Large intestine (tissue), 3 donors: ENCODE measurements around the gene KYNU. TPM values are rescaled to one million over a fixed set of nuclear protein-coding genes. Genes with fewer than 3 reads are reported as not detected.
"Not testable (repeated sequence)": the region's sequence is repeated elsewhere in the genome, so short reads cannot be mapped to it uniquely, and the experiment has no call there.

Experiments used
- DNase-seq, 2 donors: peaks; one replicate each; pipeline versions ENCODE4 v3.0.0 to v3.0.0-alpha.2; 2013
- H3K27ac ChIP-seq: one replicate; pipeline ENCODE4 v1.5.1; 2013; ENCODE audit warnings: low read length
- H3K27me3 ChIP-seq: 2 replicates; pipeline ENCODE4 v1.6.1; 2013; ENCODE audit warnings: low read length; ENCODE audit not compliant: control insufficient read depth, insufficient read depth
- H3K36me3 ChIP-seq: 2 replicates; pipeline ENCODE4 v1.6.1; 2013; ENCODE audit warnings: low read length; ENCODE audit not compliant: control insufficient read depth, insufficient read depth
- H3K4me1 ChIP-seq: one replicate; pipeline ENCODE4 v1.6.1; 2013; ENCODE audit warnings: low read length; ENCODE audit not compliant: control insufficient read depth, insufficient read depth
- H3K4me3 ChIP-seq: one replicate; pipeline ENCODE4 v1.5.1; 2013; ENCODE audit warnings: low read length
- H3K9me3 ChIP-seq: one replicate; pipeline ENCODE4 v1.6.1; 2013; ENCODE audit warnings: mild to moderate bottlenecking, low read depth, low read length, moderate library complexity; ENCODE audit not compliant: control insufficient read depth
- WGBS: methylation state at CpG from one replicate; pipeline ENCODE4 v1.1.5; 2013; ENCODE audit warnings: low lambda C conversion rate; ENCODE audit not compliant: insufficient coverage; 5-methylcytosine and 5-hydroxymethylcytosine counted together
- polyA plus RNA-seq: library from polyadenylated mRNA; unstranded; fragments of 120-200 nt; gene quantifications from one replicate; pipeline ENCODE4 v1.2.1, GENCODE V29; 2013

KYNU gene
- polyA plus RNA-seq, 1 donor: 3.1 TPM

- 17% methylated on average over 1 of the region's 7 CpGs for WGBS
Measured at GRCh38 chr2:142869065-142869460, 8.4 kb upstream of the KYNU start.

GRCh38 chr2:142869461-142870106, 7.9 kb upstream of the KYNU start:
- 20% methylated on average over 1 of the region's 5 CpGs for WGBS
- H3K4me3 ChIP-seq: peak overlapping the region; percentile 28
- H3K9me3 ChIP-seq: no peaks in the 10 kb centered on the region
- DNase-seq: peak; percentile 46 to 85
- H3K27me3 ChIP-seq: no peaks in the 10 kb centered on the region
- peaks cover 21% of the 10 kb centered on the region for H3K4me1 ChIP-seq
- H3K36me3 ChIP-seq: no peaks in the 10 kb centered on the region
- H3K27ac ChIP-seq: peak overlapping the region; percentile 85

More at GRCh38 chr2:142869065-142869460, 8.4 kb upstream of the KYNU start:
- not testable (repeated sequence) for H3K4me3 ChIP-seq, DNase-seq, H3K36me3 ChIP-seq, H3K9me3 ChIP-seq, H3K27me3 ChIP-seq
- Histone ChIP-seq H3K27ac (peak overlapping the region; percentile 85), H3K4me1 (peaks cover 18% of the 10 kb centered on the region)

- DNase-seq: no peak
- no CpG with 5 or more reads among the region's 2 CpGs for WGBS
- H3K9me3 ChIP-seq: no peaks in the 10 kb centered on the region
- peak overlapping the region; percentile 11 for H3K27ac ChIP-seq
- H3K36me3 ChIP-seq: no peaks in the 10 kb centered on the region
- no peak overlapping the region for H3K4me3 ChIP-seq
- H3K27me3 ChIP-seq: no peaks in the 10 kb centered on the region
- H3K4me1 ChIP-seq: peaks cover 25% of the 10 kb centered on the region
Measured at GRCh38 chr2:142870526-142870925, 6.9 kb upstream of the KYNU start.

- Histone ChIP-seq H3K9me3 (no peaks in the 10 kb centered on the region), H3K4me3 (no peak overlapping the region), H3K36me3 (no peaks in the 10 kb centered on the region), H3K27ac (no peak overlapping the region), H3K27me3 (no peaks in the 10 kb centered on the region), H3K4me1 (peaks cover 25% of the 10 kb centered on the region)
- no peak for DNase-seq
- no CpG with 5 or more reads among the region's 6 CpGs for WGBS
Measured at GRCh38 chr2:142871396-142871795, 6.1 kb upstream of the KYNU start.

GRCh38 chr2:142872882-142873724, 4.4 kb upstream of the KYNU start:
- Histone ChIP-seq H3K4me3 (no peak overlapping the region), H3K27me3 (no peaks in the 10 kb centered on the region), H3K9me3 (no peaks in the 10 kb centered on the region), H3K36me3 (no peaks in the 10 kb centered on the region), H3K27ac (no peak overlapping the region), H3K4me1 (peaks cover 28% of the 10 kb centered on the region)
- DNase-seq: no peak
- 100% methylated on average over 2 of the region's 6 CpGs for WGBS

- no peaks in the 10 kb centered on the region for H3K27me3 ChIP-seq
- no peaks in the 10 kb centered on the region for H3K36me3 ChIP-seq
- no peak for DNase-seq
- 100% methylated on average over 1 of the region's 1 CpG for WGBS
- no peak overlapping the region for H3K4me3 ChIP-seq
- H3K27ac ChIP-seq: peak overlapping the region; percentile 37
- no peaks in the 10 kb centered on the region for H3K9me3 ChIP-seq
- H3K4me1 ChIP-seq: peaks cover 21% of the 10 kb centered on the region
Measured at GRCh38 chr2:142873831-142874287, 3.6 kb upstream of the KYNU start.

GRCh38 chr2:142874293-142874814, 3.1 kb upstream of the KYNU start:
- Histone ChIP-seq H3K27me3 (no peaks in the 10 kb centered on the region), H3K36me3 (no peaks in the 10 kb centered on the region), H3K27ac (peak overlapping the region; percentile 37), H3K4me3 (no peak overlapping the region), H3K9me3 (no peaks in the 10 kb centered on the region), H3K4me1 (peaks cover 16% of the 10 kb centered on the region)
- peak; percentile 55 to 80 for DNase-seq
- 35% methylated on average over 2 of the region's 2 CpGs for WGBS

- Histone ChIP-seq H3K4me3 (no peak overlapping the region), H3K9me3 (no peaks in the 10 kb centered on the region), H3K27me3 (no peaks in the 10 kb centered on the region), H3K36me3 (no peaks in the 10 kb centered on the region), H3K27ac (peak overlapping the region; percentile 24), H3K4me1 (peaks cover 16% of the 10 kb centered on the region)
- 100% methylated on average over 4 of the region's 6 CpGs for WGBS
- no peak for DNase-seq
Measured at GRCh38 chr2:142875010-142875409, 2.5 kb upstream of the KYNU start.

- no peak for DNase-seq
- no peaks in the 10 kb centered on the region for H3K36me3 ChIP-seq
- no peak overlapping the region for H3K4me3 ChIP-seq
- WGBS: 100% methylated on average over 2 of the region's 4 CpGs
- no peaks in the 10 kb centered on the region for H3K27me3 ChIP-seq
- H3K4me1 ChIP-seq: peaks cover 15% of the 10 kb centered on the region
- H3K27ac ChIP-seq: no peak overlapping the region
- H3K9me3 ChIP-seq: no peaks in the 10 kb centered on the region
Measured at GRCh38 chr2:142875652-142876051, 1.8 kb upstream of the KYNU start.

GRCh38 chr2:142876423-142876822, 1.0 kb upstream of the KYNU start:
- no peak for DNase-seq
- no peaks in the 10 kb centered on the region for H3K9me3 ChIP-seq
- 67% methylated on average over 2 of the region's 2 CpGs for WGBS
- no peak overlapping the region for H3K4me3 ChIP-seq
- peaks cover 12% of the 10 kb centered on the region for H3K4me1 ChIP-seq
- no peak overlapping the region for H3K27ac ChIP-seq
- no peaks in the 10 kb centered on the region for H3K27me3 ChIP-seq
- no peaks in the 10 kb centered on the region for H3K36me3 ChIP-seq
